GM19395 (cell line): ENCODE results near the gene TMCC2.

Experiments used
- ATAC-seq: cut with Tn5 transposase; IDR thresholded peaks from one replicate; pipeline ENCODE4 v1.9.1; 2021; ENCODE audit warnings: mild to moderate bottlenecking, moderate library complexity; ENCODE audit not compliant: unreplicated experiment

Gene TMCC2

DNA sequence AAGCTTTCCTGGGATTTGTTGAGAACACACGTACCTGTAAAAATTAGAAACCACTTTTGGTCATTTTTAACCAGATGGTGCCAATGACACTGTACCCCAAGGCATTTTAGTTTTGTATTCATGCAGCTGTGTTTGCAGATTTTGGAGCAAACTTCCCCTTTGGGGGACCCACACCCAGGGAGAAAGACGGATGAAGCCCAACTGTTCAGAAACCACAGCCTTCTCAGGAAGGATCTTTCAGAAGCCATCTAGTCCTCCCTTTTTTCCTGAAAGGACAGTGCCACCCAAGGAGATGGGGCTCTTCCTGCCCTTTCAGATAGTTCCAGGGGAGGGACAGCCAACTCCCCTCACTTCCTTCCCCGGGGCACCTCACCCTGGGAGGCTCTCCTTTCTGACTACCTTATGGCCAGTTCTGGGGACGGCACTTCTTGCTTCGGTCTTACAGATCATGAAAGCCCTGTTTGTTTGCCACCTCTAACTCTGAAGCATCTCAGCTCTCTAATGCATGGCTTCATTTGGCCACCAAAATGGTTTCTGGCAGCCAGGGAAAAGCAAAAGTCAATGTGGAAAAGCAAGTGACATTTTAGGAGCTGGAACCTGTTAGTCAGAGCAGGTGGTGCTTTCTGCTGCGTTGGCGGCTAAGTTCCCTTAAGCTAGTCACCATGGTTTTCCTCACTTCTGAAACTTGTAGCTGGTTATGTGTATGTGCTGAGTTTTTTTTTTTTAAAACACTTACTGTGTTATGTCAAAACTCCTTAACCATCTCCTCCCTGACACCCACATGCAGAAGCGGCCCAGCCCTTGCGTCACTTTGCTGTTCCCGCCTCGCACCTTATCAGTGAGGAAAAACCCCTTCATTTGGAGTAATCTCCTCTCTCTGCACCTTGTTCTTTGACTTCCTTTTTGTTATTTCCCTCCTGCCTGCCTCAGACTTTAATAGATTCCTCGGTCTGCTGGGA, 10.1 kb downstream of the TMCC2 start:
- no peak for ATAC-seq

GRCh38 chr1:205239078-205239477, 11.3 kb downstream of the TMCC2 start:
- ATAC-seq: no peak

GRCh38 chr1:205240118-205240517, 12.4 kb downstream of the TMCC2 start:
- ATAC-seq: no peak

DNA sequence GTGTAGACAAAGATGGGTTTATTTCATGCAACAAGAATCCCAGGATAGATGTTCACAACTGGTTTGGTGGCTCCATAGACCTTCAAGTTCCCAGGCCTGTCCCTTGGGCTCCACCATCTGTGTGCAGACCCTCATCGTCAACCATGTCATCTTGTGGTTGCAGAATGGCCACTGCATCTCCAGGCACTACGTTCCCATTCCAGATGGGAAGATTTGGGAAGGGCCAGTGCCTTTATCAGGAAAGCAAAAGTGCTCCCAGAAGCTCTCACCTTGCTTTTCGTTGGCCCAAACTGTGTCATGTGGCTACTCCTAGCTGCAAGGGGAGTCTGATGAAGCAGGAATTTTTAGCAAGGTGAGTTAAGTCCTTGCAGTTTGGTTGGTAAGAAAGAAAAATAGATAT, 12.8 kb downstream of the TMCC2 start:
- no peak for ATAC-seq

DNA sequence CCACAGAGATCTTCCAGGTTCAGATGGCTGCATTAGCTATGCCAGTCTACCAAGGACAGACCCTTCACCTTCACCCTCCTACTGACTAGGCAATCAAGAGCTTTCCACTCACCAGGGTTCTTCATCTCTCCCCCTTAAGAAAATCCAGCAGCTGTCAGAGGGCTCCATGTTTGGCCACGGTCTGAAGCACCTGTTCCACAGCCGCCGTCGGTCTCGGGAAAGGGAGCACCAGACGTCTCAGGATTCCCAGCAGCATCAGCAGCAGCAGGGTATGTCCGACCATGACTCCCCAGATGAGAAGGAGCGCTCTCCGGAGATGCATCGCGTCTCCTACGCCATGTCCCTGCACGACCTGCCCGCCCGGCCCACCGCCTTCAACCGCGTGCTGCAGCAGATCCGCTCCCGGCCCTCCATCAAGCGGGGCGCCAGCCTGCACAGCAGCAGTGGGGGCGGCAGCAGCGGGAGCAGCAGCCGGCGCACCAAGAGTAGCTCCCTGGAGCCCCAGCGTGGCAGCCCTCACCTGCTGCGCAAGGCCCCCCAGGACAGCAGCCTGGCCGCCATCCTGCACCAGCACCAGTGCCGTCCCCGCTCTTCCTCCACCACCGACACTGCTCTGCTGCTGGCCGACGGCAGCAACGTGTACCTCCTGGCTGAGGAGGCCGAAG, 13.8 kb downstream of the TMCC2 start:
- no peak for ATAC-seq

GRCh38 chr1:205243350-205244191, 15.8 kb downstream of the TMCC2 start:
- ATAC-seq: no peak

GRCh38 chr1:205244384-205244783, 16.6 kb downstream of the TMCC2 start:
- no peak for ATAC-seq

- no peak for ATAC-seq
Observed at GRCh38 chr1:205245096-205245495, 17.4 kb downstream of the TMCC2 start.

GRCh38 chr1:205246351-205247119, 18.8 kb downstream of the TMCC2 start:
- no peak for ATAC-seq

GRCh38 chr1:205247130-205247921, 19.6 kb downstream of the TMCC2 start:
- ATAC-seq: no peak

- ATAC-seq: no peak
Observed at GRCh38 chr1:205248793-205249601, 21.3 kb downstream of the TMCC2 start.

GRCh38 chr1:205249651-205250050, 21.9 kb downstream of the TMCC2 start:
- no peak for ATAC-seq

DNA sequence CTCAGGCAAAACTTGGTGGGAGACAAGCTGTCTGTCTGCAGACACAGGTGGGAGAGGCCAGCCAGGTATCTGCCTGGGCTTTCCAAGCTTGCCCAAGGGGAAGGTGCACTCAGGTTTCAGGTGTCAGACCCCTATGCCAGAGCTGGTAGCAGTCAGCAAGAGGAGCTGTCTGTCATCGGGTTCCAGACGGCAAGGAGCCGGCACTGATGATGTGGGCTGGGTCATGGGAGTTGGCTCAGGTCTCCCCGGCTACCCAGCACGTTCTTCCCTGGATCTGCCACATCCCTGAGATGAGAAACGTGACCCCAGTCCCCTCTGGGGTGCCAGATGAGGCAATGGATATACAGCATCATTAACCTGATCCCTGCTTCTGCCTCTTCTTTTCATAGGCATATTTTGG, 23.0 kb downstream of the TMCC2 start:
- no peak for ATAC-seq

DNA sequence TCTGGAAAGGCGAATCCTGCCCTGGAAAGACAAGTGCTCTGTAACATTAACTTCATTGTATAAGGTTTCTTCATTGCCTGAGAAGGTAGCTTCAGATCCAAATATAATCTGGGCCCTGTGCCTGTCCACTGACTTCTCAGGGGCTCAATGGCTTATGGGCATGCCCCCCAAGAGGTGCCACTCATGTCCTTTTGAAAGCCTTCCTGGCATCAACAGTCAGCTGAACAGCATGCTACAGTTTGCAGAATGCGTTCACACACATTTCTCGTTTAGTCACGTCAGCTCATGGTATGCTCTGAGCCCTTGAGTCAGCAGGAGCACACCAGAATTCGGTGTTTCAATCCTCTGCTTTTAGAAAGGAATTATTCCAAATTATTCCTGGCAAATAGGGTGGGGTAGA, 23.8 kb downstream of the TMCC2 start:
- no peak for ATAC-seq

GRCh38 chr1:205255941-205256780, 28.4 kb downstream of the TMCC2 start:
- no peak for ATAC-seq

GRCh38 chr1:205256951-205257625, 29.3 kb downstream of the TMCC2 start:
- no peak for ATAC-seq

DNA sequence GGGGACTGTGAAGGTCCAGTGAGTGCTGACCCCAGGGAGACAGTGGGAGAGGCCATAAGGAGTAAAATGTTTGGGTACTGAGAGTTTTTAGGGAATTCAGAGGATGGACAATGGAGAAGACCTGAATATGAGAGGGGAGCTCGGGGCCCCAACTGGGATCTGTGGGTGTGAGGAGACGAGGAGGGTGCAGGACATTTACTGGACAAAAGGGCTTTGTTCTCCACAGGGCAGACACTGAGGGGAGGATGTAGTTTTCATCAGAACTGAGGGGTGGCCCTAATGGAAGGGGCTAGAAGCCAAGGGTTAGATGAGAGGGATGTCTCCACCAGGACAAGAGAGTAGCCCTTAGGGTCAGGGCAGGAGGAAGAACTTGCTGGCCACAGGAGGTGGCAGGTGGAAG, 30.0 kb downstream of the TMCC2 start:
- no peak for ATAC-seq
